ENCODE results near the gene NAT8L. TPM values are rescaled to one million over a fixed set of nuclear protein-coding genes. Genes with fewer than 3 reads are reported as not detected.
"Not testable (repeated sequence)": the region's sequence is repeated elsewhere in the genome, so short reads cannot be mapped to it uniquely, and the experiment has no call there.

Gene NAT8L
- total RNA-seq, 1 donor from 2014 or later: 0.64 TPM

DNA sequence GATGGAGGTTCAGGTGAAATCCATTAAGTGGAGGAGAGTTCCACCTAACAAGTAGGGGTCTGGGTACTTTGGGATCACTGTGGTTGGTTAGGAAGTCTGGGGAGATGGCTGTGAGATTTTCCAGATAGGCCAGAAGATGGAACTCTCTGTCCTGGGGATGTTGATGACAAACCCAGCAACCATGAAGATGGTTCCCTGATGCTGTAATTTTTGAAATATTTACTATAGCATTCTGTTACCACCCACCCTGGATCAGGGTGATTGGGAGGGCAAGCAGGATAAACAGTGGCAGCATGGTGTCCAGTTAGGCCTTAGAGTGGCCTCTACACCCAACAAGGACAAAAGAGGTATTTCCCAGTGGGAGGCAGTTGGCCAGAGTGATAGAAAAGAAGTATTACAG, 34.4 kb upstream of the NAT8L start:
- TF ChIP-seq, protein P1, sequence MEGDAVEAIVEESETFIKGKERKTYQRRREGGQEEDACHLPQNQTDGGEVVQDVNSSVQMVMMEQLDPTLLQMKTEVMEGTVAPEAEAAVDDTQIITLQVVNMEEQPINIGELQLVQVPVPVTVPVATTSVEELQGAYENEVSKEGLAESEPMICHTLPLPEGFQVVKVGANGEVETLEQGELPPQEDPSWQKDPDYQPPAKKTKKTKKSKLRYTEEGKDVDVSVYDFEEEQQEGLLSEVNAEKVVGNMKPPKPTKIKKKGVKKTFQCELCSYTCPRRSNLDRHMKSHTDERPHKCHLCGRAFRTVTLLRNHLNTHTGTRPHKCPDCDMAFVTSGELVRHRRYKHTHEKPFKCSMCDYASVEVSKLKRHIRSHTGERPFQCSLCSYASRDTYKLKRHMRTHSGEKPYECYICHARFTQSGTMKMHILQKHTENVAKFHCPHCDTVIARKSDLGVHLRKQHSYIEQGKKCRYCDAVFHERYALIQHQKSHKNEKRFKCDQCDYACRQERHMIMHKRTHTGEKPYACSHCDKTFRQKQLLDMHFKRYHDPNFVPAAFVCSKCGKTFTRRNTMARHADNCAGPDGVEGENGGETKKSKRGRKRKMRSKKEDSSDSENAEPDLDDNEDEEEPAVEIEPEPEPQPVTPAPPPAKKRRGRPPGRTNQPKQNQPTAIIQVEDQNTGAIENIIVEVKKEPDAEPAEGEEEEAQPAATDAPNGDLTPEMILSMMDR (IDR thresholded peaks at IDR 0.05): no peak
- Mint-ChIP-seq H3K4me1 (ENCODE audit: unreplicated experiment) (peaks cover 2% of the 10 kb centered on the region), H3K36me3 (ENCODE audit: unreplicated experiment) (peaks cover 4% of the 10 kb centered on the region), H3K4me3 (ENCODE audit: unreplicated experiment) (no peak overlapping the region), H3K9me3 (ENCODE audit: unreplicated experiment) (peaks cover 5% of the 10 kb centered on the region), H3K27me3 (ENCODE audit: unreplicated experiment) (peaks cover 73% of the 10 kb centered on the region), H3K27ac (ENCODE audit: unreplicated experiment) (no peak overlapping the region)
- DNase-seq (ENCODE audit: extremely low spot score, unreplicated experiment): no peak

DNA sequence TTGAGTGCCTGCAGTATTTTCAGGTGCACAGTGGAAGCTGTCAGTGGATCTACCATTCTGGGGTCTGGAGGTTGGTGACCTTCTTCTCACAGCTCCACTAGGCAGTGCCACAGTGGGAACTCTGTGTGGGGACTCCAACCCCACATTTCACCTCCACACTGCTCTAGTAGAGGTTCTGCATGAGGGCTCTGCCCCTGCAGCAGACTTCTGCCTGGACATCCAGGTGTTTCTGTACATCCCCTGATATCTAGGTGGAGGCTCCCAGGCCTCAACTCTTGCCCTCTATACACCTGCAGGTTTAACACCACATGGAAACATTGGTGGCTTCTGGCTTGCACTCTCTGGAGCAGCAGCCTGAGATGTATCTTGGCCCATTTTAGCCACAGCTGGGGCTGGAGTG, 33.3 kb upstream of the NAT8L start:
- H3K27me3 Mint-ChIP-seq (ENCODE audit: unreplicated experiment): peaks cover 70% of the 10 kb centered on the region
- TF ChIP-seq, protein P1 (IDR thresholded peaks at IDR 0.05): no peak

DNA sequence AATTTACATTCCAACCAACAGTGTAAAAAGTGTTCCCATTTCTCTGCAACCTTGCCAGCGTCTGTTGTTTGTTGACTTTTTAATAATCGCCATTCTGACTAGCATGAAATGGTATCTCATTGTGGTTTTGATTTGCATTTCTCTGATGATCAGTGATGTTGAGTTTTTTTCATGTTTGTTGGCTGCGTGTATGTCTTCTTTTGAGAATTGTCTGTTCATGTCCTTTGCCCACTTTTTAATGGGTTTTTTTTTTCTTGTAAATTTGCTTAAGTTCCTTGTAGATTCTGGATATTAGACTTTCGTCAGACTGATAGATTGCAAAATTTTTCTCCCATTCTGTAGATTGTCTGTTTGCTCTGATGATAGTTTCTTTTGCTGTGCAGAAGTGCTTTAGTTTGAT, 32.0 kb upstream of the NAT8L start:
- peaks cover 67% of the 10 kb centered on the region for H3K27me3 Mint-ChIP-seq (ENCODE audit: unreplicated experiment)
- not testable (repeated sequence) for H3K27ac Mint-ChIP-seq (ENCODE audit: unreplicated experiment); H3K4me3 Mint-ChIP-seq (ENCODE audit: unreplicated experiment); DNase-seq (ENCODE audit: extremely low spot score, unreplicated experiment); H3K9me3 Mint-ChIP-seq (ENCODE audit: unreplicated experiment); H3K4me1 Mint-ChIP-seq (ENCODE audit: unreplicated experiment); H3K36me3 Mint-ChIP-seq (ENCODE audit: unreplicated experiment)

More for the DNA sequence above, 33.3 kb upstream of the NAT8L start:
- no peak overlapping the region for H3K4me3 Mint-ChIP-seq (ENCODE audit: unreplicated experiment)
- H3K36me3 Mint-ChIP-seq (ENCODE audit: unreplicated experiment): peaks cover 3% of the 10 kb centered on the region
- no peak for DNase-seq (ENCODE audit: extremely low spot score, unreplicated experiment)
- peaks cover 5% of the 10 kb centered on the region for H3K9me3 Mint-ChIP-seq (ENCODE audit: unreplicated experiment)
- H3K27ac Mint-ChIP-seq (ENCODE audit: unreplicated experiment): no peak overlapping the region
- H3K4me1 Mint-ChIP-seq (ENCODE audit: unreplicated experiment): peaks cover 2% of the 10 kb centered on the region

DNA sequence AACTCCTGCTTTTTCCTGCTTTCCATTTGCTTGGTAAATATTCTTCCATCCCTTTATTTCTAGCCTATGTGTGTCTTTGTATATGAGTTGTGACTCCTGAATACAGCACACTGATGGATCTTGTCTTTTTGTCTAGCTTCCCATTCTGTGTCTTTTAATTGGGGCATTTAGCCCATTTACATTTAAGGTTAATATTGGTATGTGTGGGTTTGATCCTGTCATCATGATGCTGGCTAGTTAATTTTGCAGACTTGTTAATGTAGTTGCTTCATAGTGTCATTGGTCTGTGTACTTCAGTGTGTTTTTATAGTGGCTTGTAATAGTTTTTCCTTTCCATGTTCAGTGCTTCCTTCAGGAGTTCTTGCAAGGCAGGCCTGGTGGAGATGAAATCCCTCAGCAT, 28.0 kb upstream of the NAT8L start:
- H3K4me1 Mint-ChIP-seq (ENCODE audit: unreplicated experiment); H3K27ac Mint-ChIP-seq (ENCODE audit: unreplicated experiment); H3K9me3 Mint-ChIP-seq (ENCODE audit: unreplicated experiment); DNase-seq (ENCODE audit: extremely low spot score, unreplicated experiment); H3K4me3 Mint-ChIP-seq (ENCODE audit: unreplicated experiment); H3K36me3 Mint-ChIP-seq (ENCODE audit: unreplicated experiment): not testable (repeated sequence)
- peaks cover 68% of the 10 kb centered on the region for H3K27me3 Mint-ChIP-seq (ENCODE audit: unreplicated experiment)

DNA sequence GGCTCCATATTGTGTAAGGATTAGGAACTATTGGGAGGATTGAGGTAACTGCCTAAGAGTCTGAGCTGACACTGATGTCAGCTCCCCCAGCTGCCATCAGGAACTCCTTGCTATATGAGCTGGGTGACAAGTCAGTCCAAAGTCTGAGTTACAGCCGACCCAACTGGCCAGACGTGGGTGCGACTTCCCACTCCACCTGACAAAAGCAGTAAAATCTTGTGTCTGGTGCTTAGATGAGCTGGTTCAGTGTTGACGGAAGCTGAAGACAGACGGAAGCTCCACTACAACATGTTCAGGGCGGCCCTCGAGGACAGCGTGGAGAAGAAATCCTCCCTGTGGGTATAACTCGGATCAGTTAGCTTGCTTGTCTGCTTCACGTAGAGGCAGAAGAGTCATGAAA, 22.8 kb upstream of the NAT8L start:
- Mint-ChIP-seq H3K36me3 (ENCODE audit: unreplicated experiment) (no peaks in the 10 kb centered on the region), H3K27me3 (ENCODE audit: unreplicated experiment) (peaks cover 58% of the 10 kb centered on the region), H3K4me3 (ENCODE audit: unreplicated experiment) (no peak overlapping the region), H3K27ac (ENCODE audit: unreplicated experiment) (no peak overlapping the region), H3K9me3 (ENCODE audit: unreplicated experiment) (no peaks in the 10 kb centered on the region), H3K4me1 (ENCODE audit: unreplicated experiment) (peaks cover 1% of the 10 kb centered on the region)
- DNase-seq (ENCODE audit: extremely low spot score, unreplicated experiment): no peak
- TF ChIP-seq, protein P1 (IDR thresholded peaks at IDR 0.05): no peak

DNA sequence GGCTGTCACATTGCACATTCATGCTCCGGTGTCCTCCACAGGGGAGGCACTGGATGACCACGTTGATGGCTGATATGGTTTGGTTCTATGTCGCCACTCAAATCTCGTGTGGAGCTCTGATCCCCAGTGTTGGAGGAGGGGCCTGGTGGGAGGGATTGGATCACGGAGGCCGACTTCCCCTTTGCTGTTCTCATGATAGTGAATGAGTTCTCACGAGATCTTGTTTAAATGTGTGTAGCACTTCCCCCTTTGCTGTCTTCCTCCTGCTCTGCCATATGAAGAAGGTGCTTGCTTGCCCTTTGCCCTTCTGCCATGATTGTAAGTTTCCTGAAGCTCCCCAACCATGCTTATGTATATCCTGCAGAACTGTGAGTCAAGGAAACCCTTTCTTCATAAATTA, 22.3 kb upstream of the NAT8L start:
- TF ChIP-seq, protein P1 (IDR thresholded peaks at IDR 0.05): no peak
- H3K27me3 Mint-ChIP-seq (ENCODE audit: unreplicated experiment): peaks cover 57% of the 10 kb centered on the region
- H3K36me3 Mint-ChIP-seq (ENCODE audit: unreplicated experiment): no peaks in the 10 kb centered on the region
- H3K4me1 Mint-ChIP-seq (ENCODE audit: unreplicated experiment): peaks cover 3% of the 10 kb centered on the region
- H3K9me3 Mint-ChIP-seq (ENCODE audit: unreplicated experiment): no peaks in the 10 kb centered on the region
- H3K27ac Mint-ChIP-seq (ENCODE audit: unreplicated experiment): no peak overlapping the region
- no peak for DNase-seq (ENCODE audit: extremely low spot score, unreplicated experiment)
- no peak overlapping the region for H3K4me3 Mint-ChIP-seq (ENCODE audit: unreplicated experiment)

All from osteocyte (in vitro differentiated cells).